Activated CD8-positive, alpha-beta T cell treated with anti-CD3 and anti-CD28 coated beads, Interleukin-2, amount 10 ng/mL, durations not matched to agents 7 days and 5 days (primary cell): ENCODE data around the gene DCDC1. TPM values are rescaled to one million over a fixed set of nuclear protein-coding genes. Genes with fewer than 3 reads are reported as not detected.

ENCODE experiments used
- ATAC-seq: fragments of 150-1000 bp; cut with Tn5 transposase; one replicate; pipeline ENCODE4 v1.10.0; 2021; ENCODE audit warnings: moderate library complexity
- CTCF ChIA-PET: fragments of 350-600 bp; sonication (Branson Sonifier 250); formaldehyde crosslinking; loops from one replicate; lab custom pipeline; 2021; ENCODE audit warnings: antibody characterized with exemption; lab: Charles Lee
- POLR2A ChIA-PET: fragments of 350-600 bp; sonication (Branson Sonifier 250); formaldehyde crosslinking; loops from one replicate; lab custom pipeline; 2021; ENCODE audit warnings: antibody characterized with exemption; lab: Charles Lee
- DNase-seq: peaks from one replicate; pipeline ENCODE4 v3.0.0-alpha.2; 2020
- H3K27ac Mint-ChIP-seq: one replicate; pipeline ENCODE4 v1.8.0; 2021; ENCODE audit warnings: mild to moderate bottlenecking, mixed read lengths
- H3K27me3 Mint-ChIP-seq: one replicate; pipeline ENCODE4 v1.8.0; 2021; ENCODE audit warnings: low read depth, mixed read lengths
- H3K36me3 Mint-ChIP-seq: one replicate; pipeline ENCODE4 v1.8.0; 2021; ENCODE audit warnings: low read depth, mixed read lengths
- H3K4me1 Mint-ChIP-seq: one replicate; pipeline ENCODE4 v1.8.0; 2021; ENCODE audit warnings: low read depth, mixed read lengths
- H3K4me3 Mint-ChIP-seq: one replicate; pipeline ENCODE4 v1.8.0; 2021; ENCODE audit warnings: mild to moderate bottlenecking, mixed read lengths
- H3K9me3 Mint-ChIP-seq: one replicate; pipeline ENCODE4 v1.8.0; 2022; ENCODE audit warnings: mixed read lengths; ENCODE audit not compliant: insufficient read depth
- total RNA-seq, 2 experiments: library from RNA; stranded (reverse); gene quantifications; one replicate each; pipeline ENCODE4 v1.2.3, GENCODE V29; 2021

DCDC1 gene
- total RNA-seq, 2 experiments from 2014 or later, result not detected

- ChIA-PET POLR2A (no interaction called here), CTCF (no interaction called here)
- no peak overlapping the region for H3K4me3 Mint-ChIP-seq
- no peaks in the 10 kb centered on the region for H3K27me3 Mint-ChIP-seq
- no peak for DNase-seq
- H3K9me3 Mint-ChIP-seq, result no peaks in the 10 kb centered on the region
- no peaks in the 10 kb centered on the region for H3K36me3 Mint-ChIP-seq
- H3K27ac Mint-ChIP-seq, result no peak overlapping the region
- H3K4me1 Mint-ChIP-seq, result no peaks in the 10 kb centered on the region
- ATAC-seq, result no peak
Observed at GRCh38 chr11:31069447-31070205, 299.9 kb downstream of the DCDC1 start.

- no peaks in the 10 kb centered on the region for H3K27me3 Mint-ChIP-seq
- H3K27ac Mint-ChIP-seq, result no peak overlapping the region
- POLR2A ChIA-PET, result no interaction called here
- H3K4me3 Mint-ChIP-seq, result no peak overlapping the region
- CTCF ChIA-PET, result no interaction called here
- ATAC-seq (no peak), DNase-seq (no peak)
- no peaks in the 10 kb centered on the region for H3K9me3 Mint-ChIP-seq
- H3K4me1 Mint-ChIP-seq, result no peaks in the 10 kb centered on the region
- no peaks in the 10 kb centered on the region for H3K36me3 Mint-ChIP-seq
Observed at GRCh38 chr11:31060880-31061279, 308.7 kb downstream of the DCDC1 start.

DNA sequence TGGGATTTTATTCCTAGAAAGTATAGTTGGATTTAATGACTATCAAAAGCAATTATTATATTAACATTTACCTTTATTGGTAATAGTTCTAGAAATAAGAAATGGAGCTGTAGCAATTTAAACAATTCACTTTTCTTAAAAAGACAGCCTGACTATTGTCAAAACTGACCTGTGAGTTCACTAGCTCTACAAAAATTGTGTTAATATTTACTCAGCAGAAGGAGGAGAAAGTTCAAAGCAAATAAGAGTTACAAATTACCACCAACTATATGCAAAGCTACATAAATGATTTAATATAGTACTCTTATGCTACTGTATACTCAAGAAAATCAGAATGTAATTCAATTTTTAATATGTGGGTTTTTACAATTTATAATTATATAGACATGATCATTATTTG is 310.0 kb downstream of the DCDC1 start:
- DNase-seq (no peak), ATAC-seq (no peak)
- no peaks in the 10 kb centered on the region for H3K9me3 Mint-ChIP-seq
- ChIA-PET POLR2A (no interaction called here), CTCF (no interaction called here)
- no peaks in the 10 kb centered on the region for H3K36me3 Mint-ChIP-seq
- H3K4me1 Mint-ChIP-seq, result no peaks in the 10 kb centered on the region
- H3K4me3 Mint-ChIP-seq, result no peak overlapping the region
- no peaks in the 10 kb centered on the region for H3K27me3 Mint-ChIP-seq
- no peak overlapping the region for H3K27ac Mint-ChIP-seq

DNA sequence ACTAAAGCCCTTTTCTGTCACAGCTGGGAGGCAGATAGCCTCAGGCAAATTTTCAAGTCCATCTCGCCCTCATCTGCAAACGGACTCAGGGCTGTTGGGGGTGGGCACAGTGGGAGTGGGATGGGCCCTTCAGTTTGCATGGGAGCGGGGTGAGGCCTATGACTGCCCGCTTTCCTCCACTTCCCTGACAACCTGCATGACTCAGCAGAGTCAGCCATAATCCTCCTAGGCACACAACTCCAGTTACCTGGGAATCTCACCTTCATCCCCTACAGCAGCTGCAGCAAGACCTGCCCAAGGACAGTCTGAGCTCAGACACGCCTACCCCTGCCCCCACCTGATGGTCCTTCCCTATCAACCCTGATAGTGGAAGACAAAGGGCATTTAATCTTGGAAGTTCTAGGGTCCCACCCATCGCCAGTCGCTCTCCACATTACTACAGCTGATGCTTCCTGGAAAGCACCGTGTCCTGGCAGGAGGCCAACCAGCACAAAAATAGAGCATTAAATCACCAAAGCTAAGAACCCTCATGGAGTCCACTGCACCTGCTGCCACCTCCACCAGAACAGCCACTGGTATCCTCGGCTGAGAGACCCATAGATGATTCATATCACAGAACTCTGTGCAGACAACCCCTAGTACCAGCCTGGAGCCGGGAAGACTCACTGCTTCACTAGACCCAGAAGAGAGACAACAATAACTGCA is 319.3 kb downstream of the DCDC1 start:
- Mint-ChIP-seq H3K27me3 (no peaks in the 10 kb centered on the region), H3K4me1 (no peaks in the 10 kb centered on the region), H3K4me3 (no peak overlapping the region), H3K36me3 (no peaks in the 10 kb centered on the region), H3K27ac (no peak overlapping the region), H3K9me3 (peaks cover 9% of the 10 kb centered on the region)
- ATAC-seq (no peak), DNase-seq (no peak)
- ChIA-PET CTCF (no interaction called here), POLR2A (no interaction called here)

GRCh38 chr11:31045335-31045734 is 324.2 kb downstream of the DCDC1 start:
- H3K9me3 Mint-ChIP-seq, result no peaks in the 10 kb centered on the region
- ChIA-PET CTCF (interaction anchor here (1.5 kb wide), 1 partner anchor 85 kb away, joined by 5 read pairs; no protein-coding TSS in a partner anchor), POLR2A (no interaction called here)
- H3K4me3 Mint-ChIP-seq, result no peak overlapping the region
- H3K27me3 Mint-ChIP-seq, result no peaks in the 10 kb centered on the region
- H3K4me1 Mint-ChIP-seq, result no peaks in the 10 kb centered on the region
- no peak for DNase-seq
- H3K36me3 Mint-ChIP-seq, result no peaks in the 10 kb centered on the region
- no peak for ATAC-seq
- no peak overlapping the region for H3K27ac Mint-ChIP-seq

DNA sequence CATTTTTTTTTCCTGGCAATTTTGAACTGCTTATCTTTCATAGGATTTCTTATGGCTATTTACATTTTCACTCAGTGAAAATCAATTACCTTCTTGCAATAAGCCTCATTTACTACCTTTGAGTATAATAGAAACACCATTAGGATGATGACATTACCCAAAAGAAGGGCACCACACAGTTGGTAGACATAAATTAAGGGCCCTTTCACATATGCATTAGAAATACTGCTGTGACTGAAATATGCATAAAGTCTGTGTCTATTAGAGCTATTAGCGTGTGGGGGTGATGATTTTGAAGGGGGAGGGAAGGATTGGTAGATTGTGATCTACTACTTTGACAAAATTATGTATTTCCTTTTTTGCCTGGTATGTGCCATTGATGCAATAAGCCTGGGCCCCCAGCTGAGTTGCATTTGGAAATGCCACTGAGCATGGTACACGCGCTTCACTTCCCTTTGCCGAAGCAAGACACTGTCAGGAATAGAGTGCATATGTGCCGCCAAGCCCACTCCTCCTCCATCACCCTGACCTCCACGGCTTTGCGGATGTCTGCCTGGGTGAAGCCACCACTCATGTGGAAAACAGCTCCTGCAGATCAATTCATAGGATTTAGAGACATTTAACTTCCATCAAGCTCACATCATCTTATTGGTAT is 339.3 kb downstream of the DCDC1 start:
- Mint-ChIP-seq H3K27ac (no peak overlapping the region), H3K4me1 (no peaks in the 10 kb centered on the region), H3K9me3 (no peaks in the 10 kb centered on the region), H3K27me3 (no peaks in the 10 kb centered on the region), H3K36me3 (no peaks in the 10 kb centered on the region), H3K4me3 (no peak overlapping the region)
- CTCF ChIA-PET, result no interaction called here
- ATAC-seq, result no peak
- DNase-seq, result no peak
- POLR2A ChIA-PET, result no interaction called here

DNA sequence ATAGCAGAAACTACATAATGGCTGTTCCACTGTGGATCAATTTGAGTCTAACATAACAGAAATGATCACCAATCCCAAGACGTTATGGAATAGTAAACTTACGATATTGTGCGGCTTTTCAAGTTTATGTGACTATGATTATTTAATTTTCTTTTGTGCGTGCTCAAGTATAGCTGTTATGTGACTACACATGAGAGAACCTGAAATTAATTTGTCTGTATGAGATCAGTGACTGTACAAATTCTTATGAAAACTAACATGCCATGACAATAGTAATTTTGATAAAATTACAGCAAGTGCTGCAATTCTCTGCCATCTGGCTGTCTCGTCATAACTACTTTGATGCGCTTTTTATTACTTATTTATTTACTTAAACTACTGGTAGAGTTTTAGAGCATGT is 343.2 kb downstream of the DCDC1 start:
- DNase-seq (no peak), ATAC-seq (no peak)
- H3K4me1 Mint-ChIP-seq, result no peaks in the 10 kb centered on the region
- H3K9me3 Mint-ChIP-seq, result no peaks in the 10 kb centered on the region
- ChIA-PET CTCF (no interaction called here), POLR2A (no interaction called here)
- H3K27me3 Mint-ChIP-seq, result no peaks in the 10 kb centered on the region
- no peak overlapping the region for H3K27ac Mint-ChIP-seq
- H3K4me3 Mint-ChIP-seq, result no peak overlapping the region
- no peaks in the 10 kb centered on the region for H3K36me3 Mint-ChIP-seq

DNA sequence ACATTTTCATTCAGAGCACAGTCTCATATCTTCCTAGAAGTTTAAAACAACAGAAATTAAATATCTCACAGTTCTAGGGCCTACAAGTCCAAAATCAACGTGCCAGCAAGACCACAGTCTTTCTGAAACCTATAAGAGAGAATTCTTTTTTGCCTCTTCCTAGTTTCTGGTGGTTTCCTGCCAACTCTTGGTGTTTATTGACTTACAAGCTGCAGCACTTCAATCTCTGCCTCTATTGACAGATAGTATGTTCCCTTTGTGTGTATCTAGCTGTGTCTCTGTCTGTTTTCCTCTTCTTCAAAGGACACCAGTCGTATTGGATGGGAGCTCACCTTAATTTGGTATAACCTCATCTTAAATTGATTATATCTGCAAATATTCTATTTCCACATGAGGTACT is 347.5 kb downstream of the DCDC1 start:
- ATAC-seq, result no peak
- Mint-ChIP-seq H3K36me3 (no peaks in the 10 kb centered on the region), H3K9me3 (no peaks in the 10 kb centered on the region), H3K4me1 (no peaks in the 10 kb centered on the region), H3K4me3 (no peak overlapping the region), H3K27me3 (no peaks in the 10 kb centered on the region), H3K27ac (no peak overlapping the region)
- CTCF ChIA-PET, result no interaction called here
- POLR2A ChIA-PET, result no interaction called here
- DNase-seq, result no peak

GRCh38 chr11:31019786-31020185 is 349.8 kb downstream of the DCDC1 start:
- no peak for DNase-seq
- ChIA-PET CTCF (no interaction called here), POLR2A (no interaction called here)
- H3K27me3 Mint-ChIP-seq, result no peaks in the 10 kb centered on the region
- no peak overlapping the region for H3K27ac Mint-ChIP-seq
- H3K36me3 Mint-ChIP-seq, result no peaks in the 10 kb centered on the region
- no peaks in the 10 kb centered on the region for H3K4me1 Mint-ChIP-seq
- ATAC-seq, result no peak
- H3K9me3 Mint-ChIP-seq, result no peaks in the 10 kb centered on the region
- H3K4me3 Mint-ChIP-seq, result no peak overlapping the region

DNA sequence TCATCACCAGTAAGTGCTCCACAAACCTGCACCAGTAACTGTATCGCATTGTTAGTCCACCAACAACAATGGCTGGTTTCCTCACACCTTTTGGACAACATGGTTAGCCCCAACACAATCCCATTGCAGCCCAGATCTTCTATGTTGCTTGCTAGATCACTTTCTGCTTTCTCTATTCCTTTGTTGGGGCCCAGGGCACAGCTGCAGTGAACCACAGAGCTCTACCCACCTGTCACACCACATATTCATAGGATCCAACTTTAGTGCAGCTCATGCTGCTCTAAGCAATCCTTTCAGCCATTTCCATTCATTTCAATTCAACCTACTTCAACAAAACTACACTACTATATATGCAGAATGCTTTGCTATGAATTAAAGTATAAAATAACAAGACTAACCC is 364.3 kb downstream of the DCDC1 start:
- CTCF ChIA-PET, result no interaction called here
- H3K36me3 Mint-ChIP-seq, result no peaks in the 10 kb centered on the region
- ATAC-seq (no peak), DNase-seq (no peak)
- H3K9me3 Mint-ChIP-seq, result no peaks in the 10 kb centered on the region
- H3K27ac Mint-ChIP-seq, result no peak overlapping the region
- POLR2A ChIA-PET, result no interaction called here
- no peaks in the 10 kb centered on the region for H3K4me1 Mint-ChIP-seq
- no peak overlapping the region for H3K4me3 Mint-ChIP-seq
- H3K27me3 Mint-ChIP-seq, result no peaks in the 10 kb centered on the region

GRCh38 chr11:31001427-31001826 is 368.1 kb downstream of the DCDC1 start:
- ChIA-PET CTCF (no interaction called here), POLR2A (no interaction called here)
- Mint-ChIP-seq H3K9me3 (no peaks in the 10 kb centered on the region), H3K27ac (no peak overlapping the region), H3K4me3 (no peak overlapping the region), H3K4me1 (no peaks in the 10 kb centered on the region), H3K27me3 (no peaks in the 10 kb centered on the region), H3K36me3 (no peaks in the 10 kb centered on the region)
- ATAC-seq, result no peak
- no peak for DNase-seq

GRCh38 chr11:31000381-31000780 is 369.2 kb downstream of the DCDC1 start:
- Mint-ChIP-seq H3K9me3 (no peaks in the 10 kb centered on the region), H3K4me1 (no peaks in the 10 kb centered on the region), H3K4me3 (no peak overlapping the region), H3K27ac (no peak overlapping the region), H3K27me3 (no peaks in the 10 kb centered on the region), H3K36me3 (no peaks in the 10 kb centered on the region)
- CTCF ChIA-PET, result no interaction called here
- POLR2A ChIA-PET, result no interaction called here
- no peak for DNase-seq
- ATAC-seq, result no peak
